Measurements from ENCODE around the gene SRGN.
"Not testable (repeated sequence)": the region's sequence is repeated elsewhere in the genome, so short reads cannot be mapped to it uniquely, and the experiment has no call there.

The SRGN gene

DNA sequence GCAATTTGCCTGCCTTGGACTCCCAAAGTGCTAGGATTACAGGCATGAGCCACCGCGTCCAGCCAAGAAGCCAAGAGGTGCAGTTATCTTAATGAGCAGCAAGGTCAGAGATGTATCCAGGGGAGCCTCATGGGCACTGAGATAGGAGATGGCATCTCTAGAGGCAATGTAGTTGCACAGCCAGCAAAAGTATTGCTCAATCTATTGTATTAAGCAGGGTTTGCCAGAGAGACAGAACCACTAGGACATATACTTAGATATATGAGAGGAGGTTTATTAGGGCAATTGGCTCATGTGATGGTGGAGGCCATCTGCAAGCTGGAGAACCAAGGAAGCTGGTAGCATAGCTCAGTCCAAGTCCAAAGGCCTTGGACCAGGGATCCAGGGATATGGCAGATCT lies 19.8 kb downstream of the SRGN start:
- Histone ChIP-seq H3K4me3 (ENCODE audit: low read depth in 1 of 2, low read length in 2 of 2) (no peak overlapping the region), H3K27me3 (ENCODE audit: low read depth, low read length) (no peaks in the 10 kb centered on the region), H3K9me3 (ENCODE audit: control insufficient read depth in 1 of 2, low read length in 2 of 2) (no peaks in the 10 kb centered on the region), H3K36me3 (ENCODE audit: control insufficient read depth in 1 of 2, insufficient read depth in 2 of 2, low read length in 2 of 2) (peaks cover 0 to 4% of the 10 kb centered on the region in 2 donors), H3K4me1 (ENCODE audit: control insufficient read depth in 1 of 2, insufficient read depth in 2 of 2, low read length in 2 of 2) (no peaks in the 10 kb centered on the region), H3K27ac (ENCODE audit: low read length) (no peak overlapping the region)

DNA sequence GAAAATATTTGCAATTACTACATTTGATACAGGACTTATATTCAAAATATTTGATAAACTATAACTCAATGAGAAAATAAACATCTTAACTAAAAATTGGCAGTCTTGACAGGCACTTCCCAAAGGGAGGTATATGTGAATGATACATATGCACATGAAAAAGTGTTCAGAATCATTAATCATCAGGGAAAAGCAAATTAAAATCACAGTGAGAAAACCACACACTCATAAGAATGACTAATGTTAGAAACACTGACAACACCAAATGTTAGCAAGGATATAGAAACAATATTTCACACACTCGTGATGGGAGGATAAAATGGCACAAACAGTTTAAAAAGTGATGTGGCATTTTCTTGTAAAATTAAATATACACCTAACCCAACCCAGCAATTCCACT lies 32.0 kb downstream of the SRGN start:
- H3K27ac ChIP-seq (ENCODE audit: low read length): no peak overlapping the region
- no peak overlapping the region for H3K4me3 ChIP-seq (ENCODE audit: low read depth in 1 of 2, low read length in 2 of 2)
- H3K27me3 ChIP-seq (ENCODE audit: low read depth, low read length): no peaks in the 10 kb centered on the region

GRCh38 chr10:69123306-69123746 lies 35.4 kb downstream of the SRGN start:
- H3K27me3 ChIP-seq (ENCODE audit: low read depth, low read length): no peaks in the 10 kb centered on the region
- H3K9me3 ChIP-seq (ENCODE audit: control insufficient read depth in 1 of 2, low read length in 2 of 2): no peaks in the 10 kb centered on the region
- H3K36me3 ChIP-seq (ENCODE audit: control insufficient read depth in 1 of 2, insufficient read depth in 2 of 2, low read length in 2 of 2): peaks cover 0 to 4% of the 10 kb centered on the region in 2 donors
- peak overlapping the region; percentile 82 to 90 for H3K4me3 ChIP-seq (ENCODE audit: low read depth in 1 of 2, low read length in 2 of 2)
- peak overlapping the region; percentile 100 for H3K27ac ChIP-seq (ENCODE audit: low read length)
- peaks cover 3 to 12% of the 10 kb centered on the region in 2 donors for H3K4me1 ChIP-seq (ENCODE audit: control insufficient read depth in 1 of 2, insufficient read depth in 2 of 2, low read length in 2 of 2)

More for the DNA sequence above, 32.0 kb downstream of the SRGN start:
- peaks cover 0 to 4% of the 10 kb centered on the region in 2 donors for H3K36me3 ChIP-seq (ENCODE audit: control insufficient read depth in 1 of 2, insufficient read depth in 2 of 2, low read length in 2 of 2)
- no peaks in the 10 kb centered on the region for H3K9me3 ChIP-seq (ENCODE audit: control insufficient read depth in 1 of 2, low read length in 2 of 2)
- H3K4me1 ChIP-seq (ENCODE audit: control insufficient read depth in 1 of 2, insufficient read depth in 2 of 2, low read length in 2 of 2): peaks cover 0 to under 1% of the 10 kb centered on the region in 2 donors

DNA sequence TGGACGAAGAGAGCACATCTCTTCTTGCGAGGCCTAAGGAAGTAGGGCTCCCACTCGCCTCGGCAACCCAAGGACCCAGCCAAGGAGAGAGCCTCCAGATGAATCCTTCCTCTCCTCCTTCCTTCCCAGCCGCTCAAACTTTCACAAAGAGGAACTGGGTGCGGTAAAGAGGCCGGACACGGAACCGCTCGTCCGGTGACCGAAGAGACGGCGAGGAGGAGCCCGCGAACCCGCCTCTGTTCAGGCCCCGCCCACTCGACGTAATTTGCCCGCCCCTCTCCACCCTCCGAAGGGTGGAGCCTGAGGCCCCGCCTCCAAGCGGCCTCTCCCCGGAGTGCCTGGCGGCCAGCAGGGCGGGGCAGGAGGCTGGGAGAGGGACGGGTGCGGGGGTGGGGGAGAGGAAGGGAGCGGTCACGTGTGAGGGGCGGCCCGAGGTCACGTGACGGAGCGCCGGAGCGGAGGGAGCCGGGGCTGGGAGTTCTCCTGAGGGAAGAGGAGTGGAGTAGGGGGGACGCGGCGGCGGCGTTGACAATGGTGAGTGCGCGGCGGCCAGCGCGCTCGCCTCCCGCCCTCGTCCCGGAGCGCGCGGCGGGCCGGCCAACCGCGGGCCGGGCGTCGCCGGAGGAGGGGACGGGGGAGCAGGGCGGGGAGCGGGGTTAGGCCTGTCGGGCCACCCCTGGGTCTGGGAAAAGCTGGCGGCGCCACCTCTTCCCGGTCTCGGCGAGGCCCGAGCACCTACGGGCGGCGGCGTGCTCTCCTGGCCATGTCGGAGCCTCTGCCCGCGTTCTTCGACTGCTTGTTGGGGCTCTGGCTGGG lies 36.1 kb downstream of the SRGN start, which contains the start of gene VPS26A:
TSS of gene VPS26A (plus strand) at position 432 of the 816 bp plus-strand sequence. CDS start at position 532, 100 bp downstream.
- Histone ChIP-seq H3K4me1 (ENCODE audit: control insufficient read depth in 1 of 2, insufficient read depth in 2 of 2, low read length in 2 of 2) (peaks cover 3 to 12% of the 10 kb centered on the region in 2 donors), H3K36me3 (ENCODE audit: control insufficient read depth in 1 of 2, insufficient read depth in 2 of 2, low read length in 2 of 2) (peaks cover 0 to 4% of the 10 kb centered on the region in 2 donors), H3K27me3 (ENCODE audit: low read depth, low read length) (no peaks in the 10 kb centered on the region), H3K27ac (ENCODE audit: low read length) (peak within 1 kb of the TSS; percentile 100), H3K4me3 (ENCODE audit: low read depth in 1 of 2, low read length in 2 of 2) (peak within 1 kb of the TSS; percentile 82 to 95), H3K9me3 (ENCODE audit: control insufficient read depth in 1 of 2, low read length in 2 of 2) (no peaks in the 10 kb centered on the region)

GRCh38 chr10:69124563-69125268 lies 36.8 kb downstream of the SRGN start:
- Histone ChIP-seq H3K4me1 (ENCODE audit: control insufficient read depth in 1 of 2, insufficient read depth in 2 of 2, low read length in 2 of 2) (peaks cover 3 to 12% of the 10 kb centered on the region in 2 donors), H3K4me3 (ENCODE audit: low read depth in 1 of 2, low read length in 2 of 2) (peak overlapping the region; percentile 82 to 95), H3K27me3 (ENCODE audit: low read depth, low read length) (no peaks in the 10 kb centered on the region), H3K9me3 (ENCODE audit: control insufficient read depth in 1 of 2, low read length in 2 of 2) (no peaks in the 10 kb centered on the region), H3K36me3 (ENCODE audit: control insufficient read depth in 1 of 2, insufficient read depth in 2 of 2, low read length in 2 of 2) (peaks cover 0 to 4% of the 10 kb centered on the region in 2 donors), H3K27ac (ENCODE audit: low read length) (peak overlapping the region; percentile 88)

DNA sequence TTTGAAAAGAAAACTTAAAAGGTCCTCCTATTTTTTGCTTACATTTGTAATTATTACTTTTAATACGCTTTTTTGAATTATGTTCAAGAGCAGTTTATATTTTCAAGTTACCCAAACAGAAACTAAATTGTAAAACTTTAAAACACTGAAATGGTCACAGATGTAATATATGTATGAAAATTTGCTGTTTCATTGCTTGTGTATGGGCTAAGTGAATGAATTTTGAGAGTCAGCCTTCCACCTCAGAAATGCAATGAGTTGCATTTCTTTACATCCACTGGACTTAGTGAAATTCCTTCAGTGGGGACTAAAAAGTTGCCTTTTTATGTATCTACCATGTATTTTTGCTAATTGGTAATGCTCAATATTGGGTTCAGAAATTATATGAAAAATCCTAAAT lies 37.7 kb downstream of the SRGN start:
- Histone ChIP-seq H3K4me3 (ENCODE audit: low read depth in 1 of 2, low read length in 2 of 2) (peak overlapping the region; percentile 82 to 95), H3K27me3 (ENCODE audit: low read depth, low read length) (no peaks in the 10 kb centered on the region), H3K27ac (ENCODE audit: low read length) (no peak overlapping the region), H3K9me3 (ENCODE audit: control insufficient read depth in 1 of 2, low read length in 2 of 2) (no peaks in the 10 kb centered on the region), H3K4me1 (ENCODE audit: control insufficient read depth in 1 of 2, insufficient read depth in 2 of 2, low read length in 2 of 2) (peaks cover 3 to 19% of the 10 kb centered on the region in 2 donors), H3K36me3 (ENCODE audit: control insufficient read depth in 1 of 2, insufficient read depth in 2 of 2, low read length in 2 of 2) (peaks cover 0 to 4% of the 10 kb centered on the region in 2 donors)

GRCh38 chr10:69130251-69130650 lies 42.3 kb downstream of the SRGN start:
- peaks cover under 1 to 17% of the 10 kb centered on the region in 2 donors for H3K4me1 ChIP-seq (ENCODE audit: control insufficient read depth in 1 of 2, insufficient read depth in 2 of 2, low read length in 2 of 2)
- H3K27ac ChIP-seq (ENCODE audit: low read length): no peak overlapping the region
- H3K9me3 ChIP-seq (ENCODE audit: control insufficient read depth in 1 of 2, low read length in 2 of 2): no peaks in the 10 kb centered on the region
- peaks cover 7 to 20% of the 10 kb centered on the region in 2 donors for H3K36me3 ChIP-seq (ENCODE audit: control insufficient read depth in 1 of 2, insufficient read depth in 2 of 2, low read length in 2 of 2)
- no peaks in the 10 kb centered on the region for H3K27me3 ChIP-seq (ENCODE audit: low read depth, low read length)
- no peak overlapping the region for H3K4me3 ChIP-seq (ENCODE audit: low read depth in 1 of 2, low read length in 2 of 2)

GRCh38 chr10:69139961-69140360 lies 52.1 kb downstream of the SRGN start:
- no peak overlapping the region for H3K4me3 ChIP-seq (ENCODE audit: low read depth in 1 of 2, low read length in 2 of 2)
- H3K36me3 ChIP-seq (ENCODE audit: control insufficient read depth in 1 of 2, insufficient read depth in 2 of 2, low read length in 2 of 2): peaks cover 9 to 13% of the 10 kb centered on the region in 2 donors
- H3K4me1 ChIP-seq (ENCODE audit: control insufficient read depth in 1 of 2, insufficient read depth in 2 of 2, low read length in 2 of 2): no peaks in the 10 kb centered on the region
- H3K27ac ChIP-seq (ENCODE audit: low read length): no peak overlapping the region
- no peaks in the 10 kb centered on the region for H3K9me3 ChIP-seq (ENCODE audit: control insufficient read depth in 1 of 2, low read length in 2 of 2)
- H3K27me3 ChIP-seq (ENCODE audit: low read depth, low read length): no peaks in the 10 kb centered on the region

GRCh38 chr10:69141304-69141703 lies 53.4 kb downstream of the SRGN start:
- Histone ChIP-seq H3K9me3 (ENCODE audit: control insufficient read depth in 1 of 2, low read length in 2 of 2) (no peaks in the 10 kb centered on the region), H3K4me1 (ENCODE audit: control insufficient read depth in 1 of 2, insufficient read depth in 2 of 2, low read length in 2 of 2) (no peaks in the 10 kb centered on the region), H3K27ac (ENCODE audit: low read length) (no peak overlapping the region), H3K36me3 (ENCODE audit: control insufficient read depth in 1 of 2, insufficient read depth in 2 of 2, low read length in 2 of 2) (peaks cover 5 to 6% of the 10 kb centered on the region in 2 donors), H3K4me3 (ENCODE audit: low read depth in 1 of 2, low read length in 2 of 2) (no peak overlapping the region), H3K27me3 (ENCODE audit: low read depth, low read length) (no peaks in the 10 kb centered on the region)

DNA sequence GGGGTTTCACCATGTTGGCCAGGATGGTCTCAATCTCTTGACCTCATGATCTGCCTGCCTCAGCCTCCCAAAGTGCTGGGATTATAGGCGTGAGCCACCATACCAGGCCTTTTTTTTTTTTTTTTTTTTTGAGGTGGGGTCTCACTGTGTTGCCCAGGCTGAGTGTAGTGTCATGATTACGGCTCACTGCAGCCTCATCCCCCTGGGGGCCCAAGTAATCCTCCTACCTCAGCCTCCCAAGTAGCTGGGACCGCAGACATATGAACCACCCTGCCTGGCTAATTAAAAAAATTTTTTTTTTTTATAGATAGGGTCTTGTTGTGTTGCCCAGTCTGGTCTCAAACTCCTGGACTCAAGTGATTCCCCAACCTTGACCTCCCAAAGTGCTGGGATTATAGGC lies 54.2 kb downstream of the SRGN start:
- H3K4me1 ChIP-seq (ENCODE audit: control insufficient read depth in 1 of 2, insufficient read depth in 2 of 2, low read length in 2 of 2); H3K27me3 ChIP-seq (ENCODE audit: low read depth, low read length); H3K4me3 ChIP-seq (ENCODE audit: low read depth in 1 of 2, low read length in 2 of 2); H3K9me3 ChIP-seq (ENCODE audit: control insufficient read depth in 1 of 2, low read length in 2 of 2); H3K36me3 ChIP-seq (ENCODE audit: control insufficient read depth in 1 of 2, insufficient read depth in 2 of 2, low read length in 2 of 2); H3K27ac ChIP-seq (ENCODE audit: low read length): not testable (repeated sequence)

DNA sequence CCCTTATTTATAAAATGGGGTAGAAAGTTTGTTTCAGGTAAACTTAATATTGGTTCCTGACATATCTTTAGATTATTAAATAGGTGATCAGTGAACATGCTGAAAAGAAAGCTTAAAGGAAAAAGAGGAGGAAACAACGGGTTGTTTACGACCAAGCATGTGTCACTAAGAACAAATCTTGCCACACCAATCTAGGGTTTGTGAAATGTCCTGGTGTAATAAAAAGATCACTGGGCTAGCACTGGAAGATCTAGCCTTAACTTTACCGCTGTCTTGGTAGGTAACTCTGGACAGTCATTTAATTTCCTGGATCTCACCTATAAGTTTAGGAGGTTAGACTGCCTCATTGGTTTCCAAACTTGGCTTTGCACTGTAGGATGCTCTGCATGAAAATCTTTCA lies 55.1 kb downstream of the SRGN start:
- H3K27me3 ChIP-seq (ENCODE audit: low read depth, low read length): no peaks in the 10 kb centered on the region
- no peaks in the 10 kb centered on the region for H3K9me3 ChIP-seq (ENCODE audit: control insufficient read depth in 1 of 2, low read length in 2 of 2)
- H3K27ac ChIP-seq (ENCODE audit: low read length): no peak overlapping the region
- H3K36me3 ChIP-seq (ENCODE audit: control insufficient read depth in 1 of 2, insufficient read depth in 2 of 2, low read length in 2 of 2): no peaks in the 10 kb centered on the region
- no peak overlapping the region for H3K4me3 ChIP-seq (ENCODE audit: low read depth in 1 of 2, low read length in 2 of 2)
- peaks cover 0 to under 1% of the 10 kb centered on the region in 2 donors for H3K4me1 ChIP-seq (ENCODE audit: control insufficient read depth in 1 of 2, insufficient read depth in 2 of 2, low read length in 2 of 2)
